ENCODE results near the gene NLGN3. TPM values are rescaled to one million over a fixed set of nuclear protein-coding genes. Genes with fewer than 3 reads are reported as not detected.

The NLGN3 gene
- total and polyA plus RNA-seq, 5 donors, result 0.75 to 1.9 (median 1.1) TPM

DNA sequence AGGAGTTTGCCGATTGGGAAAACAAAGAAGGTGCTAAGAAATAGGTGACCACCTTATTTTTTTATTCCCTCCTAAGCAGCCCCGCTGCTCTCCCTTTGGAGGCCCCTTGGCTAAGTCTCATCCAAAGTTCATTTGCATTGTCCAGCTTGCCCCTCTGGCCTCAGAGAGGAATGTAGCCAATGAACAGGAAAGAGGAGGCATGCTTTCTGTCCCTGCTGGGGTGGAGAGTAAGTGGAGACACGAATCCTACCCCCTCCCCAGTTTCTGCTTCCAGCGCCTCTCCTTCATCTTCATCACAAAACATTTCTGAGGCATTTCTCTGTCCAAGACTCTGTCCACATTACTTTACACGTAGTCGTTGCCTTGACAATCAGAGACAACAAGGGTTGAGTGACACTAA lies 38.7 kb downstream of the NLGN3 start:
- no peak for DNase-seq
- ATAC-seq, result no peak
- Histone ChIP-seq H3K4me3 (ENCODE audit: low read length) (no peak overlapping the region), H3K27me3 (ENCODE audit: control insufficient read depth, insufficient read depth) (no peaks in the 10 kb centered on the region), H3K27ac (ENCODE audit: low read length) (no peak overlapping the region), H3K9me3 (ENCODE audit: control insufficient read depth, low read length) (no peaks in the 10 kb centered on the region), H3K4me1 (ENCODE audit: control insufficient read depth, insufficient read depth, low read length) (no peaks in the 10 kb centered on the region)
- intact Hi-C loops (cut with DNase I), result no loop called here
- WGBS, result 37% methylated on average over 6 of the region's 6 CpGs

DNA sequence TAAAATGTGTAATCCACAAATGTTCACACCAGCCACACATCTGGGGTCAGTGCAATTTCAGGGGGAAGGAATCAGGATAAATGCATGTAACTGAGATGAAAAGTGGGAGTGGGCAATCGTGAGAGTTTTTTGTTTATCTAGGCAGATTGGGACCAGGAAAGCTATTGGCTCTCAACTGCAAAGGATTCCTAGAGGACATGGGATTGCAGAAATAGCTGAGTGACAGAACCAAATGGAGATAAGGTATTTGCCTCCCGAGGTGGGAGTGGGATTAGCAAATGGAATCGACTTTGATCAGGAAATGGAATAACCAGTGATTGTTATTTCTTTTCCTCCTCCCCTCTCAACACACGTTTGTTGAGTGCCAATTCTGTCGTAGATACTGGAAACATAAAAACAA lies 39.5 kb downstream of the NLGN3 start:
- intact Hi-C loops (cut with DNase I), result no loop called here
- 29% methylated on average over 5 of the region's 5 CpGs for WGBS
- ATAC-seq, result no peak

DNA sequence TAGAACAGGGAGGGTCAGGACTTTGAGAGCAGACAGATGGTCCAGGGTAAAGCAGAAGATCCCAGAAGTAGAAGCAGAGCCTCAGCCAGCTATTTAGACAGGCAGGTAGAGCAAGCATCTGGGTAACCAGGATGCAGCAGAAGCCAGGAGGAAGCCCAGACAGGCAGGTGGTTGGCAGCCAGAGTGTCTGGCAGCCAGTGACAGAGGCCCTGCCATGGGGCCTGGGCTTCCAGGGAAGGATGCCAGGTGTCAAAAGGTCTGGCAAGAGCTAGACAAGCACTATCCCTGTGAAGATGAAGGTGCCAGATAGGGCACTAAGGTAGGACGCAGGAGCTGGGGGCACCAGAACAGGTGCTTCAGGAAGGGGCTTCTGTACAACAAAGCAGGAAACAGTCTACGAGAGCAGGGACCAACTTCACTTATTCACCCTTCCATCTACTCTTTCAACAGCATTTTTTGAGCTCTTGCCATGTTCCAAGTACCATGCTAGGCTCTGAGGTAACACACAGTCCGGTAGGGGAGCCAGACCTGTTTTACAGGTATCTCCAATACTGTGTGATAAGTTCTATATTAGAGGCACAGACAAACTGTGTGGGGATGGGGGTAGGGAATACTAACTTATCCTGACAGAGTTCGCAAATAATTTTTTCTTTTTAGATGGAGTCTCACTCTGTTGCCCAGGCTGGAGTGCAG lies 40.3 kb downstream of the NLGN3 start:
- Histone ChIP-seq H3K27me3 (ENCODE audit: control insufficient read depth, insufficient read depth) (no peaks in the 10 kb centered on the region), H3K9me3 (ENCODE audit: control insufficient read depth, low read length) (no peaks in the 10 kb centered on the region), H3K4me3 (ENCODE audit: low read length) (no peak overlapping the region), H3K4me1 (ENCODE audit: control insufficient read depth, insufficient read depth, low read length) (no peaks in the 10 kb centered on the region), H3K27ac (ENCODE audit: low read length) (no peak overlapping the region)
- ATAC-seq, result no peak
- WGBS, result 80% methylated on average over 4 of the region's 4 CpGs
- no peak for DNase-seq
- intact Hi-C loops (cut with DNase I), result no loop called here

More for the DNA sequence above, 39.5 kb downstream of the NLGN3 start:
- H3K9me3 ChIP-seq (ENCODE audit: control insufficient read depth, low read length), result no peaks in the 10 kb centered on the region
- no peaks in the 10 kb centered on the region for H3K27me3 ChIP-seq (ENCODE audit: control insufficient read depth, insufficient read depth)
- no peak overlapping the region for H3K4me3 ChIP-seq (ENCODE audit: low read length)
- DNase-seq, result no peak
- H3K4me1 ChIP-seq (ENCODE audit: control insufficient read depth, insufficient read depth, low read length), result no peaks in the 10 kb centered on the region
- no peak overlapping the region for H3K27ac ChIP-seq (ENCODE audit: low read length)

DNA sequence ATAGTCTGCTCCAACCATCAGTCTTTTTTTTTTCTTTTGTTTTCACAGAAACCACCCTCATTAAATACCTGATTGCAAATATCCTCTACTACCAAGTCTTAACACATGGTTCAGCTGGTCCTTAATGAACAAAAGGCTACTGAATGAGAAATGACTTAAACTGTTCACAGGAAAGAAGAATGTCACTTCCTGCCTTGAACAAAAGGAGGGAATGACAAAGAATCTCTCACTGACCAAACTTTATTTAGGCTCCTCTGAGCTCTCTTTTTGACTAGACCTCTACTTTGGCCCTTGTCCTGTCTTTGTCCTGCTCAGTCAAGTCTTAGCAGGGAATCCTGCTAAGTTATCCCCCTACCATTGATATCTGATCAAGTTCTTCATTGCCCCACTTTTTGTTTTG lies 46.6 kb downstream of the NLGN3 start:
- no peak for DNase-seq
- no peaks in the 10 kb centered on the region for H3K9me3 ChIP-seq (ENCODE audit: control insufficient read depth, low read length)

DNA sequence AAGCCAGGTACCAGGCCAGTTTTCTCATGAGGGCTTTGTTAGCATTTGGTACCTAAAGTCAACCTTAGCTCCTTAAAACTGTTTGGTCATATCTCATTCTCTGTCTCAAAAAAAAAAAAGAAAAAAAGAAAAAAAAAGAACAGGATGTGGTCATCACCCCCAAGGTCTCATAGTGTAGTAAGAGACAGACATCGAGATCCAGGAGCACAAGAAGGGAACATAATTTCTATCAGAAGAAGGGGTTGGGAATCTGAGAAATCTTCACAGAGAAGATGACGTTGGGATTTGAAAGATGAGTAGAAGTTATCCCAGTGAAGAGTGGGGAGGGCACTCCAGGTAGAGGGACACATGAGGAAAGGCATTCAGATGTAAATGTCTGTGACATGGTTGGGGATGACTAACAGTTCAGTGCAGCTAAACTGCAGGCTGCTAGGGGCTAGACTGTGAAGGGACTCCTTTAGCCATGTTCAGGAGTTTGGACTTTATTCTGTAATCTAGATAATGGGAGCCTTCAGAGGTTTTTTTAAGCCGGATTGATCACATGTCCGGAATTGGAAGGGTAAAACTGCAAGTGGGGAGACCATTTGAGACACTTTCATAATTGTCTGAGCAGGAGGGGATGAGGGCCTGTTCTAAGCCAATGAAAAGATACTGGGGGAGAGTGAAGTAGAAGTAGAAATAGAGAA lies 51.5 kb downstream of the NLGN3 start:
- intact Hi-C loops (cut with DNase I), result no loop called here
- no peak for DNase-seq
- Histone ChIP-seq H3K27me3 (ENCODE audit: control insufficient read depth, insufficient read depth) (no peaks in the 10 kb centered on the region), H3K4me3 (ENCODE audit: low read length) (no peak overlapping the region), H3K4me1 (ENCODE audit: control insufficient read depth, insufficient read depth, low read length) (no peaks in the 10 kb centered on the region), H3K27ac (ENCODE audit: low read length) (no peak overlapping the region), H3K9me3 (ENCODE audit: control insufficient read depth, low read length) (no peaks in the 10 kb centered on the region)
- ATAC-seq, result no peak
- WGBS, result 67% methylated on average over 4 of the region's 4 CpGs

More for the DNA sequence above, 46.6 kb downstream of the NLGN3 start:
- Histone ChIP-seq H3K4me3 (ENCODE audit: low read length) (no peak overlapping the region), H3K4me1 (ENCODE audit: control insufficient read depth, insufficient read depth, low read length) (no peaks in the 10 kb centered on the region), H3K27me3 (ENCODE audit: control insufficient read depth, insufficient read depth) (no peaks in the 10 kb centered on the region), H3K27ac (ENCODE audit: low read length) (no peak overlapping the region)
- ATAC-seq, result no peak
- intact Hi-C loops (cut with DNase I), result no loop called here

DNA sequence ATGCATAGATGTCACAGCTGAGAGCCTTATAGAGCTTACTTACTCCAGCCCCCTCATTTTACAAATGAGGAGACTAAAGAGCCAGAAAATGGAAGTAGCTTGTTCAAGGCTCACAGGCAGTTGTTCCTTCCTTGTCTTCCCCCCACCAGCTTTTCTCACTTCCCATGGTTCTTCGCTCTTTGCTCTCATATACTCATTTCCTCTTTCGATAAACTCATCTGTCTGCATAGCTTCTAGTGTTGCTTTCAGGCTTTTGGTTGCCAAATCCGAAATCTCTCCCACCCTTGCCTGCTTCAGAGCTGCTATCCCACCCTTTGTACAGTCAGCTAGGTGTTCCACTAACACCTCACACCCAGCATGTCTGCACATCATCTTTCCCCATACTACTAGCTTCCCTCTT lies 53.4 kb downstream of the NLGN3 start:
- H3K27ac ChIP-seq (ENCODE audit: low read length), result no peak overlapping the region
- no peaks in the 10 kb centered on the region for H3K27me3 ChIP-seq (ENCODE audit: control insufficient read depth, insufficient read depth)
- 44% methylated on average over 3 of the region's 3 CpGs for WGBS
- ATAC-seq (no peak), DNase-seq (no peak)
- H3K9me3 ChIP-seq (ENCODE audit: control insufficient read depth, low read length), result no peaks in the 10 kb centered on the region
- H3K4me1 ChIP-seq (ENCODE audit: control insufficient read depth, insufficient read depth, low read length), result no peaks in the 10 kb centered on the region
- no peak overlapping the region for H3K4me3 ChIP-seq (ENCODE audit: low read length)
- intact Hi-C loops (cut with DNase I), result no loop called here

DNA sequence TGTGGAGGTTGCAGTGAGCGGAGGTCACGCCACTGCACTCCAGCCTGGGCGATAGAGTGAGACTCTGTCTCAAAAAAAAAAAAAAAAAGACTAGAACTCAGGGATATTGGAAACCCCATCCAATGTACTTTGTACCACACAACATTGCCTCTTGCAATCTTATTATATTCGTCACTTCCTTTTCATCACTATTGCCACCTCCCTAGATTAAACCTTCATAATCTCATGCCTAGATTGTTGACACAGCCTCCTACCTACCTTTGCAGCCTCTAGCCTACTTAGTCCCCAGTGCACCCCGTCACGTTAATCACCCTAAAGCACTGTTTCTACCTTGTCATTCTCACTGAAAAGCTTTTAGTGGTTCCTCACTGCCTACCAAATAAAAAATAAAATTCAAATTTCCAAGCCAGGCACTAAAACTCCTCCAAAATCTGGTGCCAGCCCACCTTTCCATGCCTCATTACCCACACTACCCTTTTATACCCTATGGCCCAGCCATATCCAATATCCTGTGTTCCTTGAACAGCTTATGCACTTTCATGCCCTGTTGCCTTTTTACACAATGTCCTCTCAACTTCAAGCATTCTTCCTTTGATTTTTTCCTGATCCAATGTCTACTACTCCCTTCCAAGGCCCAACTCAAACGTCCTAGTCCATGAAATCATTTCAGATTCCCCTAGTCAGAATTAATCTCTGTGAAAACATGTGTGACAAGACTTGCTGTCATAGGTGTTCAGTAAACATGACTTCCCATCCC lies 54.8 kb downstream of the NLGN3 start:
- Histone ChIP-seq H3K9me3 (ENCODE audit: control insufficient read depth, low read length) (no peaks in the 10 kb centered on the region), H3K4me1 (ENCODE audit: control insufficient read depth, insufficient read depth, low read length) (no peaks in the 10 kb centered on the region), H3K27ac (ENCODE audit: low read length) (no peak overlapping the region), H3K27me3 (ENCODE audit: control insufficient read depth, insufficient read depth) (no peaks in the 10 kb centered on the region), H3K4me3 (ENCODE audit: low read length) (no peak overlapping the region)
- 84% methylated on average over 7 of the region's 7 CpGs for WGBS
- no peak for ATAC-seq
- no peak for DNase-seq
- intact Hi-C loops (cut with DNase I), result no loop called here

DNA sequence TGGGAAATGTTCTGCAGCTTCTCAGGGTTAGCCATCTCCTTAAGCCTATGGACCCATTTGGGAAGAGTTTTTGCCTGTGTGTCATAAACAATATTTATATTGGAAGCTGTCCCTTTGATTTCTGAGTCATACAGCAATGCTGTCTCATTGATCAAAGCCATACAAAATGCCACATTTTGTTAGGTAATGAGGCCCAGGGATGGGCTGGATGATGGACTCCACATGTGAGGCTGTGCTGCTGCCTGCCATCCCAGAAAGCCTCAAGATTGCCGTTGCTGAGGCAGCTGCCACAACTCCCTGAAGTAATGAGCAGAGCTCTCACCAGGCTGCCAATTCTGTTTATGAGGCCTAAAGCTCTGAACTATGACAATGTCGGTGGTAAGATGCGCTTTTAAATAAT lies 66.2 kb downstream of the NLGN3 start:
- no peaks in the 10 kb centered on the region for H3K27me3 ChIP-seq (ENCODE audit: control insufficient read depth, insufficient read depth)
- no peaks in the 10 kb centered on the region for H3K9me3 ChIP-seq (ENCODE audit: control insufficient read depth, low read length)
- ATAC-seq (no peak), DNase-seq (no peak)
- 71% methylated on average over 3 of the region's 3 CpGs for WGBS
- intact Hi-C loops (cut with DNase I), result no loop called here
- no peak overlapping the region for H3K4me3 ChIP-seq (ENCODE audit: low read length)
- H3K4me1 ChIP-seq (ENCODE audit: control insufficient read depth, insufficient read depth, low read length), result no peaks in the 10 kb centered on the region
- H3K27ac ChIP-seq (ENCODE audit: low read length), result no peak overlapping the region

DNA sequence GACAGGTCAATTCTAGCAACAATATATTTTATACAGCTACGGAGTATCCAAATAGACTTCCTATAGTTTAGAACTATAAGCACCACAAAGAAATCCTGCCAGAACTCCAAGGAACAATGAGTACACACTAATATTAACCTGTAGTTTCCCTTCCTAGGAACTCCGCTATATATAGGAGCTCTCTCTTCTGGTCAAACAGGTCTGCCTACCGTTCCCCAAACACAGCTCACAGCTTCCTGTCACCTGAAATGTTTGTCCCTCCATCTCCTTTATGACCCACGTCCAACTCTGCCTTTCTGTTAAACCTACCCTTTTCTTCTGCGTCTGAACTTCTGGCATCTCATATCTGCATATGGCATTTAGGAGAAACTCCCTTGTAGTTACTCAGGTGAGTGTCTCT lies 67.9 kb downstream of the NLGN3 start:
- DNase-seq (no peak), ATAC-seq (no peak)
- Histone ChIP-seq H3K4me1 (ENCODE audit: control insufficient read depth, insufficient read depth, low read length) (no peaks in the 10 kb centered on the region), H3K27me3 (ENCODE audit: control insufficient read depth, insufficient read depth) (no peaks in the 10 kb centered on the region), H3K9me3 (ENCODE audit: control insufficient read depth, low read length) (no peaks in the 10 kb centered on the region), H3K4me3 (ENCODE audit: low read length) (no peak overlapping the region), H3K27ac (ENCODE audit: low read length) (no peak overlapping the region)
- intact Hi-C loops (cut with DNase I), result no loop called here
- 59% methylated on average over 5 of the region's 5 CpGs for WGBS

DNA sequence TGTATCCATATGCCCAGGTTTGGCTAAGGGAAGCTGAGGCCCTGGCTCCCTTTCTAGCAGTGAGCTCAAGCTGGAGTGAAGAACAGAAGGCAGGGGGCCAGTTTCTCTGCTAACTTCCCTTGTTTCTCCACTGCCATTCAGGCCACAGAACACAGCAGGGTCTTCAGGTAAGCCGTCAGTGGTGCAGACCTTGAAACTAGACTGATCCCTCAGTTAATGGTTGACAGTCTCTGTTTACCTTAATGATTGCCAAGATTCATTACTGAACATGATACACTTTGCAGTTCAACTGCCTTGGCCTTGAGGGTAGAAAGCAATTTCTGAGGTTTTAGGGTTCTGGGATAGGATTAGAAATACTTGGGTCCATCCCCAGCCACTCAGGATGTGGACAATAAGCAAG lies 69.5 kb downstream of the NLGN3 start:
- intact Hi-C loops (cut with DNase I), result no loop called here
- H3K4me1 ChIP-seq (ENCODE audit: control insufficient read depth, insufficient read depth, low read length), result no peaks in the 10 kb centered on the region
- H3K9me3 ChIP-seq (ENCODE audit: control insufficient read depth, low read length), result no peaks in the 10 kb centered on the region
- WGBS, result 100% methylated on average over 1 of the region's 1 CpG
- no peaks in the 10 kb centered on the region for H3K27me3 ChIP-seq (ENCODE audit: control insufficient read depth, insufficient read depth)
- ATAC-seq, result no peak
- DNase-seq, result no peak
- H3K4me3 ChIP-seq (ENCODE audit: low read length), result no peak overlapping the region
- H3K27ac ChIP-seq (ENCODE audit: low read length), result no peak overlapping the region

DNA sequence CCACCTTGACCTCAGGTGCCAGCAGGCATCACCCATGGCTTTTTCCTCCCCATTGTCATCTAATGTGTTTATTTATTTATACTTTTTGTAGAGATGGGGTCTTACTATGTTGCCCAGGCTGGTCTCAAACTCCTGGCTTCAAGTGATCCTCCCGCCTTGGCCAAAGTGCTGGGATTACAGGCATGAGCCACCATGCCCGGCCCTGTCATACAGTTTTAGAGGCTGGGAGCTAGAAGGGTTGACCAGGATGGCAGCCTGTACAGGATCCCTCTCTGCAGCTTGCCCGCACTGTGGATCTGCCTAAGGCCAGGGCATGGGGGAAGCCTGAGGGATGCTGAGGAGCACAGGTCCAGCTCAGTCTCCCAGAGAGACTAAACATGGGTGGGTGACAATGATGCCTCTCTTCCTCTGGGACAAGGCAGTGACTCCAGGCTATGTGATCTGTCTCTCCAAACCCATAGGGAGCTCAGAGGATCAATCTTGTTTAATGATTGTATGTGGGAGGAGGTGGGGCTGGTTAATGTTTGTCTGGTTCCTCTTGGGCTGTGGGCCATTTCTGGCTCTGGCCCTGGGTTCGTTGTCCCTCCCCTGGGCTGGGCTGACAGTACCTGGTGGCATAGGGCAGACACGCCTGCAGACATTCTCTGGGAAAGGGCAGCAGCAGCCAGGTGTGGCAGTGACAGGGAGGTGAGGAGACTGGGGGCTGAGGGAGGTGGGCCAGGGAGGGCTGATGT lies 70.1 kb downstream of the NLGN3 start:
- no peak for ATAC-seq
- no peaks in the 10 kb centered on the region for H3K27me3 ChIP-seq (ENCODE audit: control insufficient read depth, insufficient read depth)
- no peak overlapping the region for H3K4me3 ChIP-seq (ENCODE audit: low read length)
- H3K9me3 ChIP-seq (ENCODE audit: control insufficient read depth, low read length), result no peaks in the 10 kb centered on the region
- DNase-seq, result no peak
- intact Hi-C loops (cut with DNase I), result no loop called here
- H3K4me1 ChIP-seq (ENCODE audit: control insufficient read depth, insufficient read depth, low read length), result no peaks in the 10 kb centered on the region
- WGBS, result 78% methylated on average over 5 of the region's 5 CpGs
- H3K27ac ChIP-seq (ENCODE audit: low read length), result no peak overlapping the region
